Stimulated activated CD8-positive, alpha-beta memory T cell treated with anti-CD3 and anti-CD28 coated beads, Interleukin-7, amount 100 ng/mL, for 1 hour (primary cell): ENCODE data around the gene IFNL4.
"Not testable (repeated sequence)": the region's sequence is repeated elsewhere in the genome, so short reads cannot be mapped to it uniquely, and the experiment has no call there.

Source experiments
- DNase-seq, 2 donors: peaks; one replicate each; pipeline ENCODE4 v3.0.0-alpha.2; 2020; ENCODE audit warnings: low read depth in 2 of 2

IFNL4 gene

DNA sequence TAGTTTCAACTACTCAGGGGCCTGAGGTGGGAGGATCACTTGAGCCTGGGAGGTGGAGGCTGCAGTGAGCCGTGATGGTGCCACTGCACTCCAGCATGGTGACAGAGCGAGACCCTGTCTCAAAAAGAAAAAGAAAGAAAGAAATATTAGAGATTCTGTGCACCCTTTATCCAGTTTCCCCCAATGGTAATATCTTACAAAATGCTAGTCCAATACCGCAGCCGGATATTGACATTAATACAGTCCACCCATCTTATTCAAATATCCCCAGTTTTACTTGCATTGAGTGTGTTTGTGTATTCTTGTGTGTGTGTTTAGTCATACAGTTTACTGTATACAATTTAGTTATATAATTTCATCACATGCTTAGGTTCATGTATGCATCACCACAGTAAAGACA lies 8.6 kb upstream of the IFNL4 start:
- no peak for DNase-seq

DNA sequence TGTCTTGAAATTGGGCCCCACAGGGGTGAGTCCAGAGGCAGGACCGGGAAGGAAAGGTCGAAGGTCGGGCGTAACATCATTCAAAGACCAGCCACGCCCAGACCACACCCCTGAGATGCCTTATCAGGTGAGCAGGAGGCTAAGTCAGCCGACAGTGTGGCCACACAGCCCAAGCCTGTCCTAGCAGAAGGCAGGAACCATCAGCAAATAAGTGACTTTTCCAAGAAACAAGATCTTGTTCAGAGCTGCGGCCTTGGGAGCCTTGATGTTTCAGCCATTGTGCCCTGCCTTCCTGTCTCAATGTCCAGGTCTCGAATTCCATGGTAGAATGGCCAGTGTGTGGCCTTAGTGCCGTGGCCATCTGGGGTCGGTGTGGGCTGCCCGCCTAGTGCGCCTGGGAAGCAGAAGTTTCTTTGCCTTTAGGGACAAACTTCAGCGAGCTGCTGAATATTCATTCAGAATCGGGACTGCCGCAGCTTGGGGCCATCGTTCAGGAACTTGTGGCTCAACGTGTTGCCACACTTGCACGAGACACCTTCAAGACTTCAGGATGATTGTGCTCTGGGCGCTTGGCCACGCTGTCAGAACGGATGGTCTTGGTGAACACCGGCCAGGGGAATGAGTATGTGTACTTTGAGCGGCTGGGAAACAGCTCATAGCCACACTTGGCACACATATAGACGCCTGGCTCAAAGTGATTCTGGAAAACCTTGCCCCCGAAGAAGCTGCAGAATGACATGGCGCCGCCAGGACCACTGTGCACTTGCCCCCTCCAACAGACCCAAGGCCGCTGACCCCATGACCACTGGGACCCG lies 6.1 kb upstream of the IFNL4 start:
- DNase-seq, result no peak

DNA sequence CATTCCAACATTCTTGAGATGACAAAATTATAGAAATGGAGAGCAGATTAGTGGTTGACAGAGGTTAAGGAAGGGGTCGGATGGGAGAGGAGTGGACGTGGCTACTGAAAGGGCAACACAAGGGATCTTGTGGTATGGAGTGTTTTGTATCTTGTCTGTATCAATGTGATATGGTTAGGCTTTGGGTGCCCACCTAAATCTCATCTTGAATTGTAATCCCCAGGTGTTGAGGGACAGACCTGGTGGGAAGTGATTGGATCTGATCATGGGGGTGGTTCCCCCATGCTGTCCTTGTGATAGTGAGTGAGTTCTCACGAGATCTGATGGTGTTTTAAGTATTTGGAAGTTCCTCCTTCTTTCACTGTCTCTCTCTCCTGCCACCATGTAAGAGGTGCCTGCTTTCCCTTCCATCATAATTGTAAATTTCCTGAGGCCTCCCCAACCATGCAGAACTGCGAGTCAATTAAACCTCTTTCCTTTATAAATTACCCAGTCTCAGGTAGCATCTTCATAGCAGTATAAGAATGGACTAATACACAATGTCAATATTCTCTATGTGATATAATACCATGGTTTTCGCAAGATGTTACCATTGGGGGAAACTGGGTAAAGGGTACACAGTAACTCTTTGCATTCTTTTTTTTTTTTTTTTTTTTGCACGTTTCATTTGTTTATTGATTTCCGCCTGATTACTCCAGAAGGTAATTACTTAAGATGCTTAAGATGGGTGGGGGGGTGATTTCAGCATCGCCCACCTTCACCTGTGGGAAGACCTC lies 4.9 kb upstream of the IFNL4 start:
- no peak for DNase-seq

DNA sequence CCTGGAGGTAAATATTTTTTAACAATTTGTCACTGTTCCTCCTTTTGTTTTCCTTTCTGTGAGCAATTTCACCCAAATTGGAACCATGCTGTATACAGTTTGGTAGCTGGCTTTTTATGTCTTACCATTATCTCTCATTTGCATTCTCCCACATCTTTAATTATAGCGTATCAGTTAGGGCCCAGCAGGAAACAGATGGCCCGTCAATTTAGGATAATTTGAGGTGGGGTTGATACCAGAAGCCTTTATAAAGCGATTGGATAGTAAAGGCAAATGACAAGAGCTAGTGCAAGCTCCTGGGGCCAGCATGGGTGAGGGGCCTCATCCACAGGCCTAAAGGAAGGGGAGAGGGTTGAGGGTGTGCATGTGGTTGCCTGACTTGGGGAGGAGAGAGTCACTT lies 3.8 kb upstream of the IFNL4 start:
- DNase-seq, result no peak

DNA sequence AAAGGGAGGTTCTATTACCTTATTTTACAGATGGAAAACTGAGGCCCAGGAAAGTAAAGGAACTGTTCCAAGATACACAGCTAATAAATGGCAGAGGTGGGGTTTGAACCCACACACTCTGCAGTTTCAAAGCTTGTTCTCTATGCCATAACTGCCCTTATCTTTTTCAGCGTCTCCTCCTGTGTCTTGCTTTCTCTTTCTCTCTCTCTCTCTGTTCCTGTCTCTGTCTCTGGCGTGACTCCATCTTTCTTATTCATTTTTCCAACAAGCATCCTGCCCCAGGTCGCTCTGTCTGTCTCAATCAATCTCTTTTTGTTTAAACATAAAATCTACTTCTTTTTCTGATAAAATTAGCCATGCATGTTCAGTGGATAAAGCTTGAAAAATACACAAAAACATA lies 3.2 kb upstream of the IFNL4 start:
- no peak for DNase-seq

DNA sequence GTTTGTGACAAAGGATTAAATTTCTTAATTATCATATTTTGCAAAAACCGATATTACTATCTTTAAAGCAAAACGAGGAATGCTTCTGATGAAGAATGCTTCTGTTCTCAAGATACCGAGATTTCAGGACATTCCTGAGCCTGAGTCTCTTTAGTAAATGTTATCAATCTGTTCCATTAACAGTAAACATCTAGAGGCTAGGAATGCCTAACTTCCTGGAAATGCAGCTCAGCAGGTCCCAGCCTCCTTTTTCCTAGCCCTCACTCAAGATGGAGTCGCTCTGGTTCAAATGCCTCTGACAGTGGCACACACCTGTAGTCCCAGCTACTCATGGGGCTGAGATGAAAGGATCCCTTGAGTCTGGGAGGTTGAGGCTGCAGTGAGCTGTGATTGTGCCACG lies 2.4 kb upstream of the IFNL4 start:
- no peak for DNase-seq

DNA sequence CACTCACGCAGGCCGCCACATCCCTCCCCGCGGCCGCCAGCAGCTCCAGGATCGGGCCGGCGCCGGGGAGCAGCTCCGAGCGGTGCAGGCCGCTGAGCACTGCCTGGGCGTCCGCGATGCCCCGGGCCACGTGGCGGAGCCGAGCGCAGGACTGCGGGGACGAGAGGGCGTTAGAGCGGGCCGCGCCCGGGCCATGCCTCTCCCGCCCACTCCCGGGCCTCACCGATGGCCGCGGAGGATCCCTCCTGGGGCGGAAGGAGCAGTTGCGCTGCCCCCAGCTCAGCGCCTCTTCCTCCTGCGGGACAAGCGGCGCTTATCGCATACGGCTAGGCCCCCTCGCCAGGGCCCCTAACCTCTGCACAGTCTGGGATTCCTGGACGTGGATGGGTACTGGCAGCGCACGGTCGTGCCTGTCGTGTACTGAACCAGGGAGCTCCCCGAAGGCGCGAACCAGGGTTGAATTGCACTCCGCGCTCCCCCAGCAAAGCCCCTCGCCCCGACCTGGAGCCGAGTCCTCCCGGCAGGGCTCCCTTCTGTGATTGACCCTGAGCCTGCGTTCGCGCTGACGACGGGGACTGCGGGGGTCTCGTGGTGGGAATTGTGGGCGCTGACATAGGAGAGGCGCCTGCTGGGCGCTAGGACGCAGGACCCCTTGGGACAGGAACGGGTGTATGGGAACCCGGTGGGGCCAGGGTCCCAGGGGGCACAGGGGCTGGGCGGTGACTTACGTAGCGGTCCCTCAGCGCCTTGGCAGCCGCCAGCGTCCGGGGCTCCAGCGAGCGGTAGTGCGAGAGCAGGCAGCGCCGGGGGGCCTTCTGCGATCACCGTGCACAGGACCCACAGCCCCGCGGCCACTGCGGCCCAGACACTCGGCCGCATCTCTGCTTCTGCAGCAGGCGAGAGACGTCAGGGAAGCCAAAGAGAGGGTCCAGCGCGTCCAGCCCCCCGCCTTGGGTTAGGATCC lies 673 bp downstream of the IFNL4 start:
- DNase-seq, result no peak

DNA sequence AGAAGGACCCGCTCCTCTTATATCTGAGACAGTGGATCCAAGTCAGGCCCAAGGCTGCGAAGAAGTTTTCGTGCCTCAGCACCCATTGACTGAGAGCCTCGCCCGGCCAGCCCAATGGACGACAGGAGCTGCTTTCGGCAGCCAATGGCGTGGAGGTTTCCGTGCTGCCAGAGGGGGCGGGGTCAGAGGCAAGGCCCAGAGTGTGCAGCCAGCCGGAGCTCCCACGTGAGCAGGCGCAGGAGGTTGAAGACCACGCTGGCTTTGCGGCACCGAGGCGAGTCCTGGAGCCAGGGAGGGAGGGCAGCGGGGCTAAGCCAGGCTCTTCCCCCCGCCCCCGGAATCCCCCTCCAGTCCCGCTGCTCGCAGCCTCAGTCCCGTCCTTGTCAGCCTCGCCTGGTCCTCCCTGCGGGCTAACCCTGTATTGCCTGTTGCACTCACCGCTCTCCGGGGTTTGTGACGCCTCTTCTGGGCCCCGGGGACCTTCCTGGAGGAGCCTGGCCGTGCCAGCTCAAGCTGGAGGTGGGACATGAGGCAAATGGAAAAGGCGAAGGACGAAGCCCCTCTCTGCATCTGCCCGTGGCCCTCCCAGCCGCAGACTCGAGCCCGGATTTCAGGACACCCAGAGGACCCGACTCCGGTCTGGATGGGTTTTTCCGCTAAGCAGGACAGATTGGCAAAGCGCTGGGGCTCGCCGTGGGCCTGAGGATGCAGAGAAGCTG lies 1.5 kb downstream of the IFNL4 start:
- no peak for DNase-seq

DNA sequence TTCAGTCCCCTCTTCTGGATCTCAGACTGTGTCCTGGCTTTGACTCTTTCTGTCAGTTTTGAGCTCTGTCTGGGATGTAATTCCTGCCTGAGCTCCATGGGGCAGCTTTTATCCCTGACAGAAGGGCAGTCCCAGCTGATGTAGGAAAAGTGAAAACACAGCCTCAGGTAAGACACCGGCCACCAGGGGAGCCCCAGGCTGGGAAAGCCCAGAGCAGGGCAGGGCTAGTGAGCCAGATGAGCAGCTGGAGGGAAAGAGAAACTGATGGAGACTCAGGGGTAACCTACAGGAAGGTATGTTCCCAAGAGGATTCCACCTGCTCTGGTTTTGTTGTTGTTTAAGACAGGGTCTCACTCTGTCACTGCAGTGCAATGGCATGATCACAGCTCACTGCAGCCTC lies 3.5 kb downstream of the IFNL4 start:
- not testable (repeated sequence) for DNase-seq

DNA sequence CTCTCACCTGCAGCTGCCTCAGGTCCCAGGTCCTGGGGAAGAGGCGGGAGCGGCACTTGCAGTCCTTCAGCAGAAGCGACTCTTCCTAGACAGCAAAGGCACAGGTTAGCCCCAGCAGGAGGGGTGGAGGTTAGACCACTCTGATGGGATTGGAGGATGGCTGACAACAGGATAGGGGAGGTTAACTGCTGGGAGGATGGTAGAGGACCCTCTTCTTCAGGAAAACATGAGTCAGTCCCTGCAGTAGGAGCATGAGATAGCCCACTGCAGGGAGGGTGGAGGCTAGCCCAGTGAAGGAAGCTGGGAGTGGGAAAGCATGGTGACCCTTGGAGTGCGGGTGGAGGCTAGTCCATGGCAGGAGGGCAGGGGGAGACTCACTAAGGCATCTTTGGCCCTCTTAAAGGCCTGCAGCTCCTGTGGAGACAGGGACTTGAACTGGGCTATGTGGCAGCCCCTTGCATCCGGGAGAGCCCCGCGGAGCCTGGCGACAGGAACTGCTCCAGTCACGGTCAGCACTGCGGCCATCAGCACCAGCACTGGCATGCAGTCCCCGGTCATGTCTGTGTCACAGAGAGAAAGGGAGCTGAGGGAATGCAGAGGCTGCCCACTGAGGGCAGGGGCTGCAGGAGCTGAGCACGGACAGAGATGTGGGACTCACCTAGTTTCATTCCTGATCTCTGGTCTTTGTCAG lies 4.1 kb downstream of the IFNL4 start, which contains the start of gene IFNL3:
IFNL3 (minus strand) TSS at position 597 of the 691 bp plus-strand sequence; CDS start at position 558, 39 bp downstream.
- DNase-seq, result not testable (repeated sequence)

DNA sequence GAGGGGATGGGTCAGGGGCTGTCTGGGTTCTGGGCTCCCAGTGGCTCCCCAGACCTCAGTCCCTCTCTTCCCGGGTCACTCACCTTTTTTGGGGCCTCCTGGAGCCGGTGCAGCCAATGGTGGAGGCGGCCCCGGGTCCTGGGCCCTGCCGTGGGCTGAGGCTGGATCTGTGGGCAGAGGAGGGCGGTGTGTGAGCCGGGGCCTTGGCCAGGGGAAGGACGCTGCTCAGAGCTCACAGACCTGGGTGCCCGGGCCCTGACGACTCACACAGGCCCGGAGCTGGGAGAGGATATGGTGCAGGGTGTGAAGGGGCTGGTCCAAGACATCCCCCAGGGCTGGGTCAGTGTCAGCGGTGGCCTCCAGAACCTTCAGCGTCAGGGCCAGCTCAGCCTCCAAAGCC lies 4.9 kb downstream of the IFNL4 start:
- not testable (repeated sequence) for DNase-seq

DNA sequence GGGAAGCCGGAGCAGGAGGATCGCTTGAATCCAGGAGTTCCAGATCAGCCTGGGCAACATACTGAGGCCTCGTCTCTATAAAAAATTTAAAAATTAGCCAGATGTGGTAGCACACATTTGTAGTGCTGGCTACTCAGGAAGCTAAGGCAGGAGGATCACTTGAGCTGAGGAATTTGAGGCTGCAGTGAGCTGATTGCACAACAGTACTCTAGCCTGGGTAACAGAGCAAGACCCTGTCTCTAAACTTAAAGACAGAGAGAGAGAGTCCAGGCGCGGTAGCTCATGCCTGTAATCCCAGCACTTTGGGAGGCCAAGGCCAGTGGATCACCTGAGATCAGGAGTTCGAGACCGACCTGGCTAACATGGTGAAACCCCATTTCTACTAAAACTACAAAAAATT lies 8.2 kb downstream of the IFNL4 start:
- no peak for DNase-seq

DNA sequence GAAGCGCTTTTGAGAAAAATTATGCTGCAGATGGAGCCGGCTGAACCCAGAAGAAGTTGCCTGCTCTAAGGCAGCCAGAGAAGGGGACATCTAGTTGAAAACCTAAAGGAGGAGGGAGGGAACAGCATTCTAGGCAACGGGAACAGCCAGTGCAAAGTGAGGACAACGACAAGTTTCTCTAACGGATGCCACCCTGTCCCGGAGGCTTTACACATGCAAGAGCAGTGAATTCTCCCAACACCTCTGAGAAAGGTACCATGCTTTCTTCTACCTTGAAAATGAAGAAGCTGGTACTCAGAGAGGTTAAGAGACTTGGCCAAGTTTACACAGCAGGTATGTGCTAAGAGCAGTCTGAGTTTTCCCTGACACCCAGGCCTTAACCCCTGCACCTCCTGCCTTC lies 9.7 kb downstream of the IFNL4 start:
- DNase-seq, result no peak

DNA sequence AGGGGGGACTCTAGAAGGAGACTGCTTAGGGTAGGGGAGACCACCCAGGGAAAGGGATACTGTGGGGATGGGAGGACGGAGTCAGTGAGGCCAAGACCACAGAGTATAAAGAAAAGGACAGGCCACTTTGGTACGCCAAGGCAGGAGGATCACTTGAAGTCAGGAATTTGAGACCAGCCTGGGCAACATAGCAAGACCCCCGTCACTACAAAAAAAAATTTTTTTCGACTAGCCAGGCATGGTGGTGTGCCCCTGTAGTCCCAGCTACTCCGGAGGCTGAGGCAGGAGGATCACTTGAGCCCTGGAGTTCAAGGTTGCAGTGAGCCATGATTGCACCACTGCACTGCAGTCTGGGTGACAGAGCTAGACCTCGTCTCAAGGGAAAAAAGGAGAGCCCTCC lies 10.4 kb downstream of the IFNL4 start:
- no peak for DNase-seq

DNA sequence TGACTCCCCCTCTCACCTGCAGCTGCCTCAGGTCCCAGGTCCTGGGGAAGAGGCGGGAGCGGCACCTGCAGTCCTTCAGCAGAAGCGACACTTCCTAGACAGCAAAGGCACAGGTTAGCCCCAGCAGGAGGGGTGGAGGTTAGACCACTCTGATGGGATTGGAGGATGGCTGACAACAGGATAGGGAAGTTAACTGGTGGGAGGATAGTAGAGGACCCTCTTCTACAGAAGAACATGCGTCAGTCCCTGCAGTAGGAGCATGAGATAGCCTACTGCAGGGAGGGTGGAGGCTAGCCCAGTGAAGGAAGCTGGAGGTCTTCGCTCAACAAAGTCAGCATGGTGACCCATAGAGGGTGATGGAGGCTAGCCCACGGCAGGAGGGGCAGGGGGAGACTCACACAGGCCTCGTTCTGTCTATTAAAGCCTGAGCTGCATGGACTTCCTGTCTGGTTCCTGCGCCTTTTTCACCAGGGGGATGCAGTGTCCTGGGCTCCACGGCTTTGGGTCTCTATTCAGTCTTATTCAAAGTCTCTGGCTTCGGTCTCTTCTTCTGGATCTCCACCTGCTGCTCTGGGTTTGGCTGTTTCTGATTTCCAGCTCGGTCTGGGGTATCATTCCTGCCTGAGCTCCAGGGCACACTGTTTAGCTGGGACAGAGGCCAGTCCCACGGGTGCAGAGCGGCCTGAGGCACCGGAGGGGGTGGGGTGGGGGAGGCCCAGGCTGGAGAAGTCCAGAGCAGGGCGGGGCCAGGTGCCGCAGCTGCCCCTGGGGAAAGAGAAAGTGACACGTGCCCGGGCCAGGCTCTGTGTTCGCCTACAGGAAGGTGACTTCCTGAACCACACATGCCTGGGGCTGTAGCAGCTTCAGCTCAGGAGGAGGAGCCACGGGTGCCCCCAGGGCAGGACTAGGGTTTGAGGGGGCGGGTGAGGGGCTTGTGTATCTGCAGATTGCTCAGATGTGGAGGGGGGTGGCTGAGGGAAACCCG lies 11.2 kb downstream of the IFNL4 start:
- DNase-seq, result no peak

DNA sequence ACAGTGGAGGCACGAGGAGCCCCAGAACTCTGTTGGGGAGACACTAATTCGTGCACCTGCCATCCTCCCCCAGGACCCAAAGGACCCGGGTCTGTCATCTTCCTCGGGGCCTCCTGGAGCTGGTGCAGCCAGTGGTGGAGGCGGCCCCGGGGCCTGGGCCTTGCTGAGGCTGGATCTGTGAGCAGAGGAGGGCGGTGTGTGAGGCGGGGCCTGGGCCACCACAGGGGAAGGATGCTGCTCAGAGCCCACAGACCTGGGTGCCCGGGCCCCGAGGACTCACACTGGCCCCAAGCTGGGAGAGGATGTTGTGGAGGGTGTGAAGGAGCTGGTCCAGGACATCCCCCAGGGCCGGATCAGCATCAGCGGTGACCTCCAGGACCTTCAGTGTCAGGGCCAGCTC lies 12.1 kb downstream of the IFNL4 start:
- no peak for DNase-seq

DNA sequence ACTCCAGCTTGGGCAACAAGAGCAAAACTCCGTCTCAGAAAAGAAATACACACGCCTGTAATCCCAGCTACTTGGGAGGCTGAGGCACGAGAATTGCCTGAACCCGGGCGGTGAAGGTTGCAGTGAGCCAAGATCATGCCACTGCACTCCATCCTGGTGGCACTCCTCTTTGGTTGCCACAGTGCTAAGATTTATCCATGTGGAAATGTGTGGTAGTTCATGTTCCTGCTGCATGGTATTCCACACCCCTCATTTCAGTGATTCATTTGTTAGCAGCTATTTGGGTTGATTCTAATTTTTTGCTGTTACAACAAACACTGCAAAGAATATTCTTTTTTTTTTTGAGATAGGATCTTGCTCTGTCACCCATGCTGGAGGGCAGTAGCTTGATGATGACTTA lies 15.9 kb downstream of the IFNL4 start:
- no peak for DNase-seq

DNA sequence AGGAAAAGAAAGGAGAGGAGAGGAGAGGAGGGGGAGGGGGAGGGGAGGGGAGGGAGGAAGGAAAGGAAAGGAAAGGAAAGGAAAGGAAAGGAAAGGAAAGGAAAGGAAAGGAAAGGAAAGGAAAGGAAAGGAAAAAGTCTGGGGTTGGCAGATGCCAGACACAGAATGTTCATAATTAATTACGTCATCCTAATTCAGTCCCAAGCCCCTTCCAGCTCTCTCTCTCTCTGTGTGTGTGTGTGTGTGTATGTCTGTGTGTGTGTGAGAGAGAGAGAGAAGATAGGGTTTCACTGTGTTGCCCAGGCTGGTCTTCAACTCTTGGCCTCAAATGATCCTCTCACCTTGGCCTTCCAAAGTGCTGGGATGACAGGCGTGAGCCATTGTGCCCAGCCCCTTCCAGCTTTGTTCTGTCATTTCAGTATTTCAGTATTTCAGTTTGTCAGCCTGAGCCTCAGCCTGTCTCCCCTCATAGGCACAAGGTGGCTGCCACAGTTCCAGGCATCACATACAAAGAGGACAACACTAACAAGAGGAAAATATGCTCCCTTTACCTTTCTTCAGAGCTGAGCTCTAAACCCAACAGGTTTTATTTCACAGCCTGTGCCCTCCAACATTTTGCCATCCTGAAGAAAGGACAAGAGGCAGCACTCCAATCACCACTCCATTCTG lies 18.4 kb downstream of the IFNL4 start:
- DNase-seq, result no peak

DNA sequence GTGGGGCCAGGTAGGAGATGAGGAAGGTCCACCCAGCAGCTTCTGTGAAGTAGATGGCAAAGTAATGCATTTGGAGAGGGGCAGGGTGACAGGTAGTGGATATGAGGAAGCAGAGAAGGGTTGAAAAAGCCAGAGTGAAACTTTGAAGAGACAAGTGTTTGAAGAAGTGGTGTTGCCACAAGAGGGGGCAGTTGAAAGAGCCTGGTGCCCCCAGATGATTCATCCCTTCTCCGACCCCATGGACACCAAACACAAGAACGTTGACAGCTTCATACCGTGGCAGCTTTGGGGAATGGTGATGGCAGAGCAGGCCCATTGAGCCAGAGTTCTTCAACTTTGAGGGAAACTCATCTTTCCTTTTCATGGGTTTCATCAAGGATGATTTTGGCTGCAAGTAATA lies 23.7 kb downstream of the IFNL4 start:
- no peak for DNase-seq
